GM21390 (cell line): ENCODE data around the gene CPNE5.
A peak's percentile ranks its signal among the peaks of the same experiment; 100 is the strongest.

ENCODE experiments used
- ATAC-seq: cut with Tn5 transposase; IDR thresholded peaks from one replicate; pipeline ENCODE4 v1.9.1; 2021; ENCODE audit not compliant: unreplicated experiment

CPNE5 gene

DNA sequence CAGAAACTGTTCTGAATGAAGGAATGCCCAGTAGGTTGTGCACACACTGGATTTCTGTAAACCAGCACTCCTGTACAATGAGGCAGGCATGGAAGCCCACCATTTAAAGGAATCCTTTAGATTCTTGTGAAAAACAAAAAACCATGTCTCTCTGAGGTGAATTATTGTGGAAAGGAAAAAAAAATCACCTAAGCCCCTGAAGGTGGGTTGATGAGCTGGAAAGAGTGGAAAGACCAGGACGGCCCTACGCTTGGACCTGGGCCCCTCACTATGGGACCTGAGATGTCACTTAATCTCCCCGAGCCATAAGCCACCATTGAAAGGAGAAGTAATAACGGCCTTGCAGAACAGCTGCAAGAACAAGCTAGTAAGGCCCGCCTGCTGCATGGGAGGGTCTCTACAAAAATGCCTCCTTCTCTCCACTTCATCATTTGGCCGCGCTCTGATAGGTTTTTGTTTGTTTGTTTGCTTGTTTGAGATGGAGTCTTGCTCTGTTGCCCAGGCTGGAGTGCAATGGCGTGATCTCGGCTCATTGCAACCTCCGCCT lies 72.8 kb downstream of the CPNE5 start:
- ATAC-seq: no peak

DNA sequence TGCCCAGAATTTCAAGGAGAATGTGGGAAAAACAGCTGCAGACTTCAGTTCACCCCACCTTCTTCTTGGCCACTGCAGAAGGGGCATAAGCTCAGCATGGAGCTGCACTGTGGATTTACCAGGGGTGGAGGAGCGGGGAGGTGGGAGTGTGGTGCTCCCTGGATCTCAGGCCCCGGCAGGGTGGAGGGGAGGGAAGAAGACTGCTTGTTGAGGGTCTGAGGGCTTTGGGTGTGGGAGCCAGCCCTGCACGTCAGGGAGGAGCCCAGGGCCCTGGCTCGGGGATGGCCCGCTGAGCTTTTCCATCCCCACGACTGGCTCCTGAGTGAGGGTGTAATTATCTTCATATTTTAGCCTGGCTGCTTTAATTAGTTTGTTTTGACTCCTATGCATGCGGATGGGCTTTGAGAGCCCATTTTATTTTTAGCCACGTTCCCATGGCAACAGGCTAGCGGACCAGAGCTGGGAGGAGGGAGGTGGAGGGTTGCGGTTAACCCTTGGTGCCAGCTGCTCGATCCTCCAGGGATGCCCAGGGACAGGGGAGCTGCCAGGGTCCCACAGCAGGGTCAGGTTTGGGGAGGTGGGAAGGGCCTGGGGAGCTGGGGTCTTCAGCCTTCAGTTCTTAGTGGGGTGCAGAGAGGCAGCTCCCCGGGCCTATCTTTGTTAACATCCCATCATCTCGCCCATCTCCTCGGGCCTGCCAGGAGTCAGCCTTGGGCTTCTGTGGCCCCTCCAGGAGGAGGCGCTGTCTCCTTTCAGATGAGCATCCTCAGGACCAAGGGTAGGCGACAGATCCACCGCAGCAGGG lies 73.4 kb downstream of the CPNE5 start:
- ATAC-seq: no peak

DNA sequence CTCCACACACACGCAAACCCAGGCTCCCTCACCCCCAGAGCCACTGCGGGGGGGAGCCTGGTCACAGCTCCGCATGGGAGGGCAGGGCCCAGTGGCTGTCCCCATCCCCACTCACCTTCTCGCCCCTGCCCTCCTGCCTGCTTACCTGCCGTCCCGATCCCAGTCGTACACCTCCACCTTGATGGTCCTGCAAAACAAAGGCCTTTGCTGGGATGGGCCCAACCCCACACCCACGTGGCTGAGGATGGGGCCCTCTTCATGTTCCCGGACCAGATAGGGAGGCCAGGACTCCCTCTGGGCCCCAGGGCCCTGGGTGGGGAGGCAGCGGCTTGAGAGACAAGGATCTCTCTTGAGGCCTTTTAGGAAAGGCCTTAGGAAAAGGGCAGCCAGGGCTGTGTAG lies 74.1 kb downstream of the CPNE5 start:
- ATAC-seq: no peak

DNA sequence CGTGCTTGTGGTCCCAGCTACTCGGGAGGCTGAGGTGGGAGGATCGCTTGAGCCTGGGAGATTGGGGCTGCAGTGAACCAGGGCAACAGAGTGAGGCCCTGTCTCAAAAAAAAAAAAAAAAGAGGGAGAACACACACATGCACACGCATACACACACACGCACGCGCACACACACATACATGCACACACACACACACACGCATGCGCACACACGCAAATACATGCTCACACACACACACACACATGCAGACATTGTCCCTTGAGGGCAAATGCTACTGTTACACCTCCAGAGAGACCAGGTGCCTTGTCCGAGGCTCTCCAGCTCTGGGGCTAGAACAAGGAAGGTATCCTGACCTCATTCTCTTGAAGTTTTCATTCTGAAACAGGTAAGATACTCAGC lies 77.1 kb downstream of the CPNE5 start:
- no peak for ATAC-seq

DNA sequence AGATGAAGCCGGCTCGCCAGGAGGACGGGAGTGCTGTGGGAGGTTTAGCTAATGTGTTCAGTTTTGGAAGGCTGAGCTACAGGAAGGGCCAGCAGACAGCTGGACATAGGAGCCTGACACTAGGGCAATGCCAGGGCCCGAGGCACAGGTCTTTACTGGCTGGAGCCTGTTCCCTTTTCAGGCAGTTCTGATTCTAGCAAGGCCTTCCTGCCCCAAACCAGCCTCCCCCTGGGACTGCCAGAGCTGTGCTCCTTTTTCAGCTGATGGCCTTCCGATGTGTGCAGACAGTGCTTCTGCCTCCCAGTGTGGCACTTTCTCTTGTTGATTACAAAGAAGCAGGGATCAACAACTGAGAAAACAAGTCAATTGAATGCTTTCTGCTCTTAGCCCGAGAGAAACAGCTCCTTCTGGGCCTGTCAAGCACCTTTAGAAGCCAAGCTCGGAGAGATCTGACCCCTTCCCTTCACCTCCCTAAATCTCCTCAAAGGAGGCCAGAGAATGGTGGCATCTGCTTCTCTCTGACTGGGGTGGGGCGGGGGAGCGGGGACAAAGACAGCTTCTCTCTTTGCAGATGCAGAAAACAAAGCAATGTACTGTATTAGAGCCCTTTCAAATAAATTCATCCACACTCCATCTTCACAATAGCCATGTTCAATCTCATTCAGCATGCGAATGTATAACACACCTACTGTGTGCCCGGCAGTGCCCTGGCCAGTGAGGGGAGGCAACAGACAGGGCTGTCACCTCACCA lies 78.4 kb downstream of the CPNE5 start:
- ATAC-seq: no peak

DNA sequence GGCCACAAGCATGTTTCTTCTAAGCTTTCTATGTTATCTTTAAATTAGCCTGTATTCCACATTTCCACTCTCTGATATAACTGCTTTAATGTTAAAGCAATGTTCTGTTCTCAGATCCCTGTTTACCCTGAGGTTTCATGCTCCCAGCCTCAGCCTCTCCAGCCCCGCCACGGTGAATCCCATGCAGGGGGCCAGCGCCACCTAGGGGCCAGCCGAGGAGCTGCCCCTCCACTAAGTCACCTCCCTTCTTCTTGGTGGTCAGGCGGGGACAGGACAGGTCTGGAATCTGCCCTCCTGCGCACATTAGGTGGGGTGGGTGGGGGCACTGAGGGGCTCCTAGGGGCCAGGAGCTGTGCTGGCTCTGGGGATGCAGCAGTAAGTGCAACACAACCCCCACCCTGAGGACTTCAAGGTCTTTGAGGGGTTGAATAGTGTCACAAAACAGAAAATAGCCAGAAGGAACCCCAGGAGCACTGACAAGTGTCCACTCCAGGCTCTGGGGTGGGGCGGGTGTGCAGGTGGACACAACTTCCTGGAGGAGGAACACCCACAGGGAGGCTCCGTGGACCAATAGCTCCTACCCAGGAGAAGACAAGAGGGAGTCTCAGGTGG lies 80.0 kb downstream of the CPNE5 start:
- no peak for ATAC-seq

DNA sequence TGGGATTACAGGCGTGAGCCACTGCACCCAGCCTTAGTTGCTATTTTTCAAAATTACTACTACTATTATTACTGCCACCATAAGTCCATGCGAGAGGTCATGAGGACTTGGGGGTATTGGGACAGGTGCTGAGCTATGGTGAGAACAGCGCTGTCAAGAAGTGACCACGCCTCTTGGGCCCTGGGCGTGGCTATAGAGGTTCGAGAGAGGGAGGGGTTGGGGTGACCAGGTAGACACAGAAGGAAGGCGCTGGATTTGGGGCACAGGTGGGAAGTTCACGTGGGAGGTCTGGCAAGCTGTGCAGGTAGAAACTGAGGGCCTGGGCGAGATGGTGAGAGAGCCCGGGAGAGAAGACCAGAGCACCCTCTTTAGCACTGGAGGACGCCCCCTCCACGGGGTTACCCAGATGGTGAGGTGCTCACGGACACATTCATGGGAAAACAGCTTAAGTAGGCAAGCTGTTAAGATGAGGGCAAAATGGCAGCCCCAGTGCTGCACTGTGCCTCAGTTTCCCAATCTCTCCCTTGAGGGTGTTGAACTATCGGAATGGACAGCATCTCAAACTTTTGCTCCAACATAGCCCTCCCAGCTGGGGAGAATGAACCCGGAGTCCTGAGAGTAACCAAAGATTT lies 80.6 kb downstream of the CPNE5 start:
- no peak for ATAC-seq

DNA sequence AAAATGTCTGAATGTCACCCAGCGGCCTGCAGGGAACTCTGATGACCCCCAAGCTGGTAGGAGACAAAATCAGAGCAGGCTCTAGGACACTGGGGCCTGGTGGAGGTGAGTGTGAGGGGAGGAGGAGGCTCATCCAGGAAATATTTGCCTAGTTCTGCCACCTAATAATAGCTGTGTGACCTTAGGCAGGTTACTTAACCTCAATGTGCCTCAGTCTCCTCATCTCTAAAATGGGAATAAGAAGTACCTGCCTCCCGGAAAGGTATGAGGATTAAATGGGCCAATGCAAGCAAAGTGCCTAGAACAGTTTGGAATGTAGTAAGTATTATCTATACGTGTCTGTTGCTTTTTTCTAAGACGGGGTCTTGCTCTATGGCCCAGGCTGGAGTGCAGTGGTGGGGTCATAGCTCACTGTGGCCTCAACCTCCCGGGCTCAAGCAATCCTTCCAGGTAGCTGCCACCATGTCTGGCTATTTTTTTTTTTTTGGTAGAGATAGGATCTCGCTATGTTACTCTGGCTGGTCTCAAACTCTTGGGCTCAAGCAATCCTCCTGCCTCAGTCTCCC lies 81.2 kb downstream of the CPNE5 start:
- no peak for ATAC-seq

DNA sequence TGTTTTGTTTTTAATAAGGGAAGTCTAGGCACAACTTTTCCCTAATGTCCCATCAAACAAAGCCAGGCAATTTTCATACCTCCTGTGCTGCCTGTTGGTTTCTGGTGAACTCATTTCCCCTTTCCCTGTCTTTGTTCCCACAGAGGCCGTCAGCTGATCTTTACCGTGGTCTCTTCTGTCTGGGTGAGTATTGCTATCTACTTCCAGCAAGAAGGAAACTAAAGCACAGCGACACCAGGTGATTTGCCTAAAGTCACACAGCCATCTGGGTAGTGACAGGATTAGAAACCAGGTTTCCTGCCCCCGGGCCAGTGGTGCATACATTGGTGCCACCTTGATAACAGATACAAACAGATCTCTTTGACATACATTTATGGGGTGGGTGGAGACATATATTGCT lies 82.0 kb downstream of the CPNE5 start:
- no peak for ATAC-seq

DNA sequence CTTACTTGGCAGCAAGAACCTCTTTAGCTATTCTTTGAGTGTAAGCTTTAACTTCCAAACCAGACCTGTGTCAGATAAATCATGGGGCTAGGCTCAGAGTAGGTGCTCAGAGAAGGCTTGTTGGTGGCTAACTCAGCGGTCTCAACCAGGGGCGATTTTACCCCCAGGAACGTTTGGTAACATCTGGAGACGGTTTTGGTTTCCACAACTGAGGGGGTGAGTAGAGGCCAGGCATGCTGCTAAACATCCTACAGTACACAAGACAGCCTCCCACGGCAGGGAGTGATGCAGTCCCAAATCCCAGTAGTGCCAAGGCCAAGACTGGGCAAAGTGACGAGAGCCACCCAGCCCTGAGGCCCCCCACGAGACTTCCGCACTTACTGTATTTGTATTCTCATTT lies 82.5 kb downstream of the CPNE5 start:
- ATAC-seq: no peak

DNA sequence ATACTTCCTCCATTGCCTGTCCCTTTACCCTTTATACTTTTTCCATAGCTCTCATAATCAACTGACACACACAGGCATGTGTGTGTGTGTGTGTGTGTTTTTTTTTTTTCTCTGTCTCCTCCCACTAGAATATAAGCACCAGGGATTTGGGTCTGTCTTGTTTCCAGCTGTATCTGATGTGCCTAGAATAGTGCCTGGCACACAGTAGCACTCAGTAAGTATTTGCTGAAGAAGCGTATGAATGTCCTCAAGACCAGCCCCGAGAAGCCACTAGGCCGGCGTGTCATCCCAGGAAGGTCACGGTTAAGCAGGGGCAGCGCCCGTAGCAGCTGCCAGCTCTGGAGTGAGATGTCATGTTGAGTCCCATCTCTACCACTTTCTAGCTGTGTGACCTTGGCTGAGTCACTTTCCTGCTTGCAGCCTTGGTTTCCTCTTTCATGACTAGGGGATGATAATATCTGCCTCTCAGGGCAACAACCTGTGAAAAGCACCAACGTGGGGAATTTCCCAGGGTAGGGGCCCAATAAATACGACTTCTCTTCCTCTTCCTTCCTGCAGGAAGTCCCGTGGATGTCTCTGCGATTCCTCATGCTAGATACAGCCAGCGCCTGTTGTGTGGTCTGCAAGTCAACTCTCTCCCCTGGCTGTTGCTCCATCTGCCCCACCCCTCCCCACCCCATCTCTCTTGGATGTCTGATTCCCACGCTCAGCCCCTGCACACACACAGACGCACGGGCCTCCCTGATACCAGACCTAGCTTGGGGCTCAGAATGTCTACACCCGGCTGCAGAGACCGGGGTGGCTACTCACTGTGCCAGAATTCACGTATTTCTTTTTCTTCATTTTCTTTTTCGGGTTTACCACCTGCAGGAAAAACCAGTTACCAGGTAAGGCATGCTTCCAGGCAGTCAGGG lies 83.6 kb downstream of the CPNE5 start:
- peak; percentile 42 for ATAC-seq

DNA sequence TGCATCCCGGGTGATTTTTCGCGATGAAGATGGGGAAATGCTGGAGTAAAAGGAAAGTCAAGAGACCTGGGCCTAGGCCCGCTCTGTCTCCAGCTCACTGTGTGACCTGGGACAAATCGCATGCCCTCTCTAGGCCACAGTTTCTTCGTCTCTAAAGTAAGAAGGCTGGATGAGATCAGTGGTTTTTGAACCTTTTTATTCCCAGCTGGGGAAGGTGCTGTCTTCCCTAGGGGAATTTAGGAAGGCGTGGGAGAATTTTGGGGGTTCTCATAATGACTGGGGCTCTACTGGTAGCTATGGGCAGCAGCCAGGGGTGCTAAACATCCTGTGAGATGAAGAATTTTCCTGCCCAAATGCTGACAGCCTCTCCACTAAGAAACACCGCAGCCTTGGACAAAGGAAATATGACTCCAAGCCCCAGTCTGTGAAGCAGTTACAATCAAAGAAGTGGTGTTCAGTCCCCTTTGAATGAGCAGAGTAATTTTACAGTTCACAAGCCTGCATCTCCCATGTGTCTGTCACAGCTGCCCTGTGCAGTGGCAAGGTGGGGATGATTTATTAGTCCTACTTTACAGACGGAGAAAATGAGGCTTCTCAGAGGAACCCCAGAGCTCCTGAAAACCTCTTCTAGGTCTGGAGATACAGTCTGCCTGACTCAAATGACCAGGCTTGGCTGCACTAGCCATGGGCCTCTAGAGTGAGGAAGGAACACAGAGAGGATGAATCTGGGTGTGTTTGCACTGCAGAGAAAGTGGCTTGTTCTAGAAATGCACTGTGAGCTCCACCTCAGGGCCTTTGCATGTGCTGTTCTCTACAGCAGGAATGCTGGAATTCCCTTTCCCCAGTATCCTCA lies 84.4 kb downstream of the CPNE5 start:
- no peak for ATAC-seq

DNA sequence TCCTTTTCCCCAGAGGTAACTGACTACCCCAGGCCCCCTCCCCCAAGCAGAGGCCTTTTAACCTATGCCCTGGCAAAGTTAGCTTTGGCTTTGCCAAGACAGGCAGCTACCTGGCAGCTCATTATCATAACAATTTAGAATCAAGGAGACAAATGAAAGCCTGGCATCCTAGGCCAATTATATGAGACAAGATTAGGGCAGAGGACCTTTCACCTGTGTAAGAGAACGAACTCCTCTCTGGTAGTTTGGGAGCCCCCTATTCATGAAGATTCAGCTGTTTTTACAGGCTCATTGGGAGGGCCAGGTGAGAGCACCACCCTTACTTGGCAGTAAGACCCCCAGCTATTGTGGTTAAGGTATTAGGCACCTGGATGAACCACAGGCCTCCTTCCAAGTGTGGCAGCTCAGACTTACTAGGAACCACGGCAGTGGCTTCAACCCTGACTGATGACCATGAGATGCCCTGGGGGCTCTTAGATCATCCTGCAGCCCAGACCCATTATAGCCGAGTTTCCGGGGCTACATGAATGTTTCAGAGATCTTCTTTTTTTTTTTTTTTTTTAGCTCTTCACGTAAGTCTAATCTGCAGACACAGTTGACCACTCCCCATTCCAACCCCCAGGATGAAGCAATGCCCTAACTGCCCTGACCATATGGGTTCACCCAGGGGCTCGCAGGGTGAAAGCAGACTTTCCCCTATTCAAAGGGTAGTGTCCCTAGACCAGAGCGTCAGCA lies 85.4 kb downstream of the CPNE5 start:
- no peak for ATAC-seq

DNA sequence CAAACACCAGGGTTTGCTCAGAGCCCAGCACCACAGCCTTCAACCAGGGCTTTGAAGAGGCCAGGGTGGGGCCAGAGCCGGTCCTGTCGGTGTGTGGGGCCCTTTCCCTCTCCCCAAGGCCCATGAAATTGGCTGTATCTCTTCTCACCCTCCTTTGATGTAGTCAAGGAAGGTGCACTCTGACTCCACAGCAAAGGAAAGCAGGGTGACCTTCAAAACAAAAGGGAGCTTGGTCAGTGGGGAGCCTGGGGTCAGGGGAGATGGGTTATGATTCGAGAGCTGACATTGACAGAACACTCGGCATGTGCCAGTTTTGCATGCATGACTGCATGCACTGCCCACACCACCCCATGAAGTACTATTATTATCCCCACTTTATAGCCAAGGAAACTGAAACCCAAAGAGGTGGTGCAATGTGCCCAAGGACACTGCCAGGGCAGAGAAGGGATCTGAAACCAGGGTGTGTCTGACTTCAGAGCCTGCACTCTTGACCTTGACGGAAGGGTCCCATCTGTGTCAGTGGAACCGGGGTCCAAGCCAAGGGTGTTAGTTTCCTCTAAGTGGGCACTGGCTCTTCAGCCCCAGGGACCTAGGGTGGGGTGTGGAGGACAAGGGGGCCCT lies 86.2 kb downstream of the CPNE5 start:
- ATAC-seq: no peak

DNA sequence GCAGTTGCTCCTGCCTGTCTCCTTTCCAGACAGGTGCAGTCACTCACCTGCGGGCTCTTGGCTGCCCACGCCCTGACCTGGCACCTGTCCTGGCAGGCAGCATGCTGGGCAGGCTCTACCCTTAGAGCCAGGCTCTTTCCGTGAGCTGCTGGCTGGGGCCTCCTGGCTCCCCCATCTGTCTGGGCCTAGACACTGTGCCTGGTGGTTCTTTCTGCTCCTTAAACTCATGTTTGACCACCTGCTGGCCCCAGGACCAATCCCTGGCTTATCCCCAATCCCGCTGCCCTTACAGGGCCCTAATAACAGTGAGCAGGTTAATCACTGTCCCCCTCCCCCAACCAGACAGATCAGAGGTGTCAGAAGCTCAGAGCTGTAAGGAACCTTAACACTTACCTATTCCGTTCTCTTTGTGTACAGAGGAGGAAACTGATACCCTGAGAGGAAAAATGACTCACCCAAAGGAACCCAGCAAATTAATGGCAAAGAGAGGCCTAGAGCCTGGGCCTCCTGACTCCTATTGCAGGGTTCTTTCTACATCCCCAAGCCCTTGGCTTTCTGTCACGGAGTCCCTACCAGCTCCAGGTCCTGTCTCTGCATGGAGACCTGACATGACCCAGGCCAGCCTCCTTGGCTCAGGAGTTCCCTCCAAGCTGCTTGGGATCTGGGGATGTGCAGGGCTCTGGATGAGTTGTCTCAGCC lies 86.9 kb downstream of the CPNE5 start:
- no peak for ATAC-seq

DNA sequence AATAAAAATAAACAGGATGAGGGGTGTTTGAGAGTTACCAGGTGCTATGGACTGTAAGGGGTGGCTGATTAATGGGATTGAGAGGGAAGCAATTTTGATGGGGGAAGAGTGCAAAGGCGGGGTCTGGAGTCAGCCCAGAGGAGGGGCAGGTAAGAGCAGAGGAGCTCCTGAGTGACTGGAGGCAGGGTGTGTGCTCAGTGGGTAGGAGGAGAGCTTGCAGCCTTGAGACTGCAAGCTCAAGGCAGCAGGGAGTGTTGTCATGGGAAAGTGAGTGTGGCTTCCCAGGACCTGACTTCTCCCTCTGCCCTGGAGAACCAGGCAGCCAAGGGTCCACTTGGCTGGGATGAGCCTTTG lies 87.4 kb downstream of the CPNE5 start:
- no peak for ATAC-seq

DNA sequence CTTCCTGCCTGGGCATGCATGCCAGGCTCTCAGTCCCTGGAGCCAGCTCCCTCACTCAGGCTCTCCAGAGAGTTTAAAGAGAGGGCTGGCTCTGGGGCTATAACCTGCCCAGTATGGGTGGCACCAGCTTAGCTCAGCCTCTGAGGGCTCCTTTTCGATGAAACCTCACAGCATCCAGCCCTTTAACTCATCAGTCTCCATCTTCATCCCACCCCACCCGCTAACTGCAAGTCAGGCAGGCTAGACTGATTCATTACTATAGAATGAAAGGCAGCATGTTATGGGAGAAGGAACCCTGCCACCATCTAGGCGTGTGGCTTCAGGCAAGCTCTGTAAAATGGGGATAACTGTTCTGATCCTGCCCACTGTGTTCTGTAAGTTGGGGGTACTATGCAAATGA lies 88.2 kb downstream of the CPNE5 start:
- ATAC-seq: no peak
